H1 (cell line): Measurements from ENCODE around the gene ADCY3. TPM values are rescaled to one million over a fixed set of nuclear protein-coding genes. Genes with fewer than 3 reads are reported as not detected.

Experiments used
- CTCF ChIA-PET: fragments of 300-600 bp; sonication (Branson Sonifier 250); formaldehyde crosslinking; loops from one replicate; lab custom pipeline; 2021; ENCODE audit not compliant: partially characterized antibody; lab: Charles Lee
- POLR2A ChIA-PET: fragments of 300-600 bp; sonication (Branson Sonifier 250); formaldehyde crosslinking; loops from one replicate; lab custom pipeline; 2021; ENCODE audit warnings: inconsistent platforms; ENCODE audit not compliant: partially characterized antibody; lab: Charles Lee
- DNase-seq, 2 experiments: peaks; one replicate each; pipeline versions ENCODE4 v3.0.0 to v3.0.0-alpha.2; 2010 to 2022; ENCODE audit warnings: low spot score in 2 of 2, low read depth in 1 of 2, mixed read lengths in 1 of 2
- FAIRE-seq: peaks from 2 replicates; lab custom pipeline; 2011; peaks lifted over from hg19 to GRCh38; lab: Jason Lieb, UNC
- H2AFZ ChIP-seq: 2 replicates; pipeline ENCODE4 v1.8.1; 2012; ENCODE audit warnings: low read length, inconsistent platforms
- H2AK5ac ChIP-seq: 2 replicates; pipeline ENCODE4 v1.6.1; 2013; ENCODE audit warnings: low read depth, low read length
- H2BK120ac ChIP-seq: replicated peaks from 2 replicates; pipeline ENCODE3; 2013; ENCODE audit warnings: low read depth, low read length, inconsistent platforms
- H2BK12ac ChIP-seq: 2 replicates; pipeline ENCODE4 v1.6.1; 2013; ENCODE audit warnings: low read depth, low read length
- H2BK15ac ChIP-seq: 2 replicates; pipeline ENCODE4 v1.6.1; 2013; ENCODE audit warnings: low read length
- H2BK20ac ChIP-seq: 2 replicates; pipeline ENCODE4 v1.6.1; 2013; ENCODE audit warnings: low read length
- H2BK5ac ChIP-seq: 2 replicates; pipeline ENCODE4 v1.6.1; 2013; ENCODE audit warnings: low read depth, low read length
- H3K14ac ChIP-seq: 2 replicates; pipeline ENCODE4 v1.6.1; 2013; ENCODE audit warnings: inconsistent platforms; ENCODE audit not compliant: insufficient read length
- H3K18ac ChIP-seq: 2 replicates; pipeline ENCODE4 v1.6.1; 2013; ENCODE audit warnings: low read length; ENCODE audit errors: extremely low read depth
- H3K23ac ChIP-seq: 2 replicates; pipeline ENCODE4 v1.6.1; 2013; ENCODE audit warnings: inconsistent platforms; ENCODE audit not compliant: insufficient read length
- H3K23me2 ChIP-seq: 2 replicates; pipeline ENCODE4 v1.6.1; 2013; ENCODE audit warnings: low read depth, low read length
- H3K27ac ChIP-seq: 2 replicates; pipeline ENCODE4 v1.6.1; 2011; ENCODE audit warnings: low read depth, low read length, inconsistent platforms
- H3K27me3 ChIP-seq, 4 experiments: replicated peaks in 1 of 4; 1 replicate in 1 of 4; 2 replicates in 3 of 4; pipeline versions ENCODE4 v1.6.1 to v1.8.1; 2011 to 2013; ENCODE audit warnings: low read length in 3 of 4, mild to moderate bottlenecking in 3 of 4, inconsistent platforms in 2 of 4, mixed read lengths in 2 of 4, moderate library complexity in 1 of 4; ENCODE audit not compliant: control insufficient read depth in 3 of 4, insufficient read depth in 3 of 4; ENCODE audit errors: extremely low read depth in 1 of 4
- H3K36me3 ChIP-seq, 4 experiments: 2 replicates each; pipeline versions ENCODE4 v1.6.1 to v1.8.1; 2011 to 2013; ENCODE audit warnings: mild to moderate bottlenecking in 4 of 4, low read length in 3 of 4, moderate library complexity in 2 of 4, control low read depth in 1 of 4, inconsistent platforms in 1 of 4; ENCODE audit not compliant: insufficient read depth in 4 of 4, control insufficient read depth in 2 of 4
- H3K4ac ChIP-seq: replicated peaks from 2 replicates; pipeline ENCODE3; 2013; ENCODE audit warnings: low read length, low read depth, mixed read lengths, inconsistent platforms; ENCODE audit not compliant: insufficient read length
- H3K4me1 ChIP-seq, 4 experiments: replicated peaks in 1 of 4; 1 replicate in 1 of 4; 2 replicates in 3 of 4; pipeline versions ENCODE4 v1.6.1 to v1.8.1; 2011 to 2013; ENCODE audit warnings: low read length in 3 of 4, inconsistent platforms in 2 of 4, mixed read lengths in 1 of 4; ENCODE audit not compliant: insufficient read depth in 4 of 4, control insufficient read depth in 3 of 4
- H3K4me2 ChIP-seq, 2 experiments: 2 replicates each; pipeline versions ENCODE4 v1.6.1 to v1.8.1; 2011 to 2013; ENCODE audit warnings: low read depth in 2 of 2, low read length in 2 of 2, control low read depth in 1 of 2, inconsistent platforms in 1 of 2, mild to moderate bottlenecking in 1 of 2; ENCODE audit not compliant: insufficient read depth in 1 of 2
- H3K4me3 ChIP-seq, 4 experiments: fragments of 200-600, 300-600 bp in 1 of 4; sonication (generic), shearing (Covaris generic), sonication (Bioruptor Twin) in 1 of 4; 2 replicates each; pipeline versions ENCODE4 v1.5.1 to v1.8.1; 2011 to 2016; ENCODE audit warnings: low read length in 4 of 4, low read depth in 3 of 4, control low read depth in 2 of 4, inconsistent platforms in 2 of 4, mild to moderate bottlenecking in 2 of 4, mixed read lengths in 1 of 4, moderate library complexity in 1 of 4; ENCODE audit not compliant: insufficient read depth in 2 of 4; ENCODE audit errors: extremely low read depth in 1 of 4
- H3K56ac ChIP-seq: replicated peaks from 2 replicates; pipeline ENCODE3; 2013; ENCODE audit warnings: low read depth, mild to moderate bottlenecking, mixed read lengths, low read length, inconsistent platforms; ENCODE audit not compliant: insufficient read length
- H3K79me1 ChIP-seq: 2 replicates; pipeline ENCODE4 v1.6.1; 2013; ENCODE audit warnings: low read depth, low read length, control low read depth
- H3K79me2 ChIP-seq, 2 experiments: 2 replicates each; pipeline versions ENCODE4 v1.6.1 to v1.8.1; 2012 to 2013; ENCODE audit warnings: low read length in 2 of 2, mild to moderate bottlenecking in 2 of 2, inconsistent platforms in 1 of 2; ENCODE audit not compliant: insufficient read depth in 2 of 2, control insufficient read depth in 1 of 2
- H3K9ac ChIP-seq, 4 experiments: replicated peaks in 1 of 4; 1 replicate in 1 of 4; 2 replicates in 3 of 4; pipeline versions ENCODE4 v1.6.1 to v1.8.1; 2011 to 2013; ENCODE audit warnings: low read depth in 3 of 4, low read length in 3 of 4, control low read depth in 2 of 4, mild to moderate bottlenecking in 2 of 4, moderate library complexity in 2 of 4, inconsistent platforms in 1 of 4; ENCODE audit errors: extremely low read depth in 1 of 4
- H3K9me3 ChIP-seq, 2 experiments: 2 replicates each; pipeline versions ENCODE4 v1.6.1 to v1.8.1; 2012 to 2013; ENCODE audit warnings: mild to moderate bottlenecking in 2 of 2, moderate library complexity in 2 of 2, control low read depth in 1 of 2, inconsistent platforms in 1 of 2, low read depth in 1 of 2, low read length in 1 of 2, mixed read lengths in 1 of 2; ENCODE audit not compliant: insufficient read depth in 2 of 2
- H4K20me1 ChIP-seq, 2 experiments: replicated peaks in 1 of 2; 2 replicates each; pipeline versions ENCODE3 to v1.8.1; 2011 to 2013; ENCODE audit warnings: inconsistent platforms in 2 of 2, low read length in 2 of 2, mild to moderate bottlenecking in 1 of 2; ENCODE audit not compliant: insufficient read depth in 2 of 2, control insufficient read depth in 1 of 2
- H4K5ac ChIP-seq: 2 replicates; pipeline ENCODE4 v1.6.1; 2013; ENCODE audit warnings: low read length, low read depth, mixed read lengths, inconsistent platforms; ENCODE audit not compliant: insufficient read length
- H4K8ac ChIP-seq: 2 replicates; pipeline ENCODE4 v1.8.0; 2013; ENCODE audit warnings: mild to moderate bottlenecking, moderate library complexity, low read length, inconsistent platforms; ENCODE audit not compliant: insufficient read depth; ENCODE audit errors: extremely low read depth
- H4K91ac ChIP-seq: replicated peaks from 2 replicates; pipeline ENCODE3; 2013; ENCODE audit warnings: low read length, mixed read lengths, inconsistent platforms; ENCODE audit not compliant: insufficient read length
- CBX5 ChIP-seq: fragments of 300-800, 300-1000 bp; sonication (generic); IDR thresholded peaks from 2 replicates; pipeline ENCODE4 v1.7.1; 2016; ENCODE audit warnings: antibody characterized with exemption, low read length, low read depth
- CTBP2 ChIP-seq: IDR thresholded peaks from 2 replicates; pipeline ENCODE4 v1.7.0; 2011; ENCODE audit warnings: borderline replicate concordance, mild to moderate bottlenecking, moderate library complexity, mixed read lengths, low read length; ENCODE audit not compliant: insufficient read depth, insufficient read length
- KDM4A ChIP-seq: IDR thresholded peaks from one replicate; pipeline ENCODE4 v1.7.1; 2012; ENCODE audit warnings: low read depth, mild to moderate bottlenecking, moderate library complexity, low read length, inconsistent platforms; ENCODE audit not compliant: severe bottlenecking
- SP2 ChIP-seq: IDR thresholded peaks from 2 replicates; pipeline ENCODE4 v1.6.1; 2012; ENCODE audit warnings: mild to moderate bottlenecking, low read length, inconsistent platforms
- SP4 ChIP-seq: IDR thresholded peaks from 2 replicates; pipeline ENCODE4 v1.6.1; 2012; ENCODE audit warnings: low read length, inconsistent platforms
- TAF7 ChIP-seq: optimal IDR thresholded peaks from 2 replicates; pipeline ENCODE3; 2011; ENCODE audit warnings: low read depth, mild to moderate bottlenecking, inconsistent platforms, low read length, moderate library complexity, borderline replicate concordance
- WGBS, 2 experiments: shearing (Covaris generic) in 1 of 2; methylation state at CpG; one replicate each; pipeline versions ENCODE4 v1.1.6 to v1.1.7; 2013 to 2015; ENCODE audit warnings: low lambda C conversion rate in 2 of 2, mixed read lengths in 2 of 2, inconsistent platforms in 1 of 2, low coverage in 1 of 2, missing lambda C conversion rate in 1 of 2; ENCODE audit not compliant: insufficient replicate concordance in 2 of 2, insufficient coverage in 1 of 2, insufficient read length in 1 of 2; ENCODE audit errors: extremely low coverage in 1 of 2, missing lambda C conversion rate in 1 of 2; 5-methylcytosine and 5-hydroxymethylcytosine counted together
- polyA plus RNA-seq, 7 experiments: library from polyadenylated mRNA; depleted of rRNA in 3 of 7; stranded (reverse) in 5 of 7; unstranded in 2 of 7; fragments of >200 nt in 5 of 7; fragments of 200-250 nt in 2 of 7; gene quantifications; 1 replicate in 5 of 7; 2 replicates in 1 of 7; 4 replicates in 1 of 7; pipeline versions ENCODE4 v1.2.1 to v1.2.3, GENCODE V29; 2011 to 2013; ENCODE audit warnings: missing spikeins in 2 of 7, mixed read lengths in 2 of 7
- total RNA-seq: library from RNA; stranded (reverse); fragmentation: NEBNext Ultra II Directional; extraction: Animal tissue kit (Norgen Biotek cat#: 25700); gene quantifications from 2 replicates; pipeline ENCODE4 v1.2.1, GENCODE V29; 2021
- TF ChIP-seq, protein P1 (sequence below): IDR thresholded peaks from 2 replicates; pipeline ENCODE4 v1.6.1; 2012; ENCODE audit warnings: inconsistent platforms

The ADCY3 gene
- total and polyA plus RNA-seq, 2 of the 8 experiments (the other 6 are each of a cell fraction or from before 2014, with no cell fraction given), result 45.1 to 52.9 TPM

GRCh38 chr2:24820175-24820513, 99.9 kb downstream of the ADCY3 start:
- Histone ChIP-seq H3K9ac (no peak overlapping the region), H3K27ac (no peak overlapping the region), H3K4ac (no peak overlapping the region), H2BK120ac (no peak overlapping the region), H2BK15ac (no peak overlapping the region), H4K8ac (no peak overlapping the region), H3K14ac (no peak overlapping the region), H2AFZ (no peak overlapping the region), H2AK5ac (no peak overlapping the region), H2BK5ac (peak overlapping the region; percentile 67), H2BK20ac (0 out of 2 replicates have a peak overlapping the region, but pooled peaks have one; percentile 8), H3K9me3 (0 out of 4 replicates have a peak, but pooled peaks cover 0 to 3% of the 10 kb centered on the region in 2 experiments), H3K79me2 (peaks cover 0 to 5% of the 10 kb centered on the region in 2 experiments; a peak in 1 of 4 replicates), H3K23ac (no peak overlapping the region), H3K27me3 (no peaks in the 10 kb centered on the region), H3K4me1 (peaks cover 15 to 25% (median 20%) of the 10 kb centered on the region in 4 experiments), H3K56ac (no peak overlapping the region), H4K20me1 (peaks cover 0 to 9% of the 10 kb centered on the region in 2 experiments), H3K36me3 (peaks cover 24 to 79% (median 60%) of the 10 kb centered on the region in 4 experiments), H4K5ac (no peak overlapping the region), H2BK12ac (peak overlapping the region; percentile 55; the same call in 1 of the 2 replicates), H4K91ac (no peak overlapping the region), H3K4me2 (no peak overlapping the region), H3K4me3 (no peak overlapping the region), H3K18ac (no peak overlapping the region), H3K23me2 (peaks cover 2% of the 10 kb centered on the region; the same call in 1 of the 2 replicates), H3K79me1 (peaks cover 3% of the 10 kb centered on the region; the same call in 1 of the 2 replicates)
- ChIA-PET CTCF (interaction anchor here (0.6 to 3.8 kb wide), 8 partner anchors 8 to 411 kb away, joined by 4 to 24 read pairs (median 7); partner anchors contain the start of genes CENPO and PTRHD1), POLR2A (interaction anchor here (0.9 to 1.7 kb wide), 2 partner anchors 19 to 20 kb away, joined by 3 to 4 read pairs; no protein-coding TSS in a partner anchor)
- peak in 1 of 2 experiments; percentile 41 for DNase-seq
- FAIRE-seq, result no peak
- TF ChIP-seq CTBP2 (no peak), CBX5 (no peak), SP2 (no peak), KDM4A (no peak), TAF7 (no peak), SP4 (no peak)
- TF ChIP-seq, protein P1, sequence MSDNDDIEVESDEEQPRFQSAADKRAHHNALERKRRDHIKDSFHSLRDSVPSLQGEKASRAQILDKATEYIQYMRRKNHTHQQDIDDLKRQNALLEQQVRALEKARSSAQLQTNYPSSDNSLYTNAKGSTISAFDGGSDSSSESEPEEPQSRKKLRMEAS, result no peak
- WGBS, 2 experiments, result 90% methylated on average over 5 of the region's 7 CpGs; no CpG with 5 or more reads in 1 of the 2 experiments
